ENCODE data around the gene IRF2BP1.
A peak's percentile ranks its signal among the peaks of the same experiment; 100 is the strongest.
"Not testable (repeated sequence)": the region's sequence is repeated elsewhere in the genome, so short reads cannot be mapped to it uniquely, and the experiment has no call there.

The IRF2BP1 gene

DNA sequence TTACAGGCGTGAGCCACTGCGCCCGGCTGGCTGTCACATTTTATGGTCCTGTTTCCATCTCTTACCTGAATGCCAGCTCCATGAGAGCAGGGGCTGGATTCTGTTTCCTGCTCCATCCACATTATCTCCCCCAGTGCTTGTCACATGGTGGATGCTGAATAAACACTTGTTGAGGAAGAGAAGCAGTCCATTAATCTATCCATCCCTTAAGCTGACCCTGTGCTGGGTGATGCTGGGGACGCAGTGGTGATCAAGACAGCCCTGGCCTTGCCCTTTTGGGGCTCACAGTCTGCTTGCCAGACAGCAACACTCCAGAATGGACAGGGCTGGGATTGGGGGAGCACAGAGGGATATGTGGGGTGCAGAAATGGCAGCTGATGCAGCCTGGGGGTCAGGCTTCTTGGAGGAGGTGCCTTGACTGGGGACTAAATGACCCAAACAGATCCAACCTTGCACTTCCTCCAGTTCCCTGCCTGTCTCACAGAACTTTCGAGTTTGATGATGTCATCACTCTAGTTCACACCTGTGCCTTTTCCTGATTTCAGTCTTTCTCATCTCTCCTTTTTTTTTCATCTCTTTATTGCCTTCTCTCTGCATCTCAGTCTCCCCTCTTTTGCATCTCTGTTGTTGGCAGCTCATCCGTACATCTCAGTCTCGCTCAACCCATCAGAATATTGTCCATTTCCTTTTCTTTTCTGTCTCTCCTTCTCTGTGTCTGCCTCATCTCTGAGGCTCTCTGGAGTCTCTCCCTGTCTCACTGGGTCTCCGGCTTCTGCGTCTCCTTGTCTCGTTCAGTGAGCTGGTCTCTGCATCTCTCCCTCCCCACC lies 4.6 kb downstream of the IRF2BP1 start:
- DNase-seq: peak in 1 of 2 experiments; percentile 18

- no peak for DNase-seq
Measured at GRCh38 chr19:45879971-45880370, 6.0 kb downstream of the IRF2BP1 start.

DNA sequence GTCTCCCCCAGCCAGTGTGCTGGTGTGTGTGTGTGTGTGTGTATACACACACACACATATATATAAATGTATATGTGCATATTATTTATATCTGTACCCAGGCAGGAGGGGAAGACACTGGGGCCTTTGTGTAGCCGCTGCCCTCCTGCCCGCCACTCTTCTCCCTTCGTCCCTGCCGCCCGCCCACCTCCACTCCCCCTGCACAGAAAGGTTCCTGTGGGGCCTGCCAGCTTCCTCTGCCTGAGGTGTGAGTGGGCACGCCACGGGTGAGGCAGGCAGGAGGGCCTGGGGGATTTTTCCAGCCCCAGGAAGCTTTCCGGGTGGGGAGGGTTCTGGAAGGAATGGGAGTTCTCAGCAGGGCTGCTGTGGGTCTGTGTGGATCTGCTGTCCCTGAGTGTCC lies 6.9 kb downstream of the IRF2BP1 start:
- no peak for DNase-seq

GRCh38 chr19:45878043-45878794 lies 7.7 kb downstream of the IRF2BP1 start:
- DNase-seq: no peak

- DNase-seq: no peak
Measured at GRCh38 chr19:45876411-45877197, 9.3 kb downstream of the IRF2BP1 start.

DNA sequence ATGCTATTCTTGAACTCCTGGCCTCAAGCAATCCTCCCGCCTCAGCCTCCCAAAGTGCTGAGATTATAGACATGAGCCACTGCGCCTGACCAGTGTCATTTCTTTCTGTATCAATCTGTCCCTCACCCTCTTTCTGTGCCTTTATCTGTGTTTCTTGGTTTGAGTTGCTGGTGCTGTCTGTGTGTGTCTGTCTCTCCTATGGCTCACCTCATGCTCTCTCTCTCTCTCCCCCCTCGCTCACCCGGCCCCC lies 9.9 kb downstream of the IRF2BP1 start:
- no peak for DNase-seq

DNA sequence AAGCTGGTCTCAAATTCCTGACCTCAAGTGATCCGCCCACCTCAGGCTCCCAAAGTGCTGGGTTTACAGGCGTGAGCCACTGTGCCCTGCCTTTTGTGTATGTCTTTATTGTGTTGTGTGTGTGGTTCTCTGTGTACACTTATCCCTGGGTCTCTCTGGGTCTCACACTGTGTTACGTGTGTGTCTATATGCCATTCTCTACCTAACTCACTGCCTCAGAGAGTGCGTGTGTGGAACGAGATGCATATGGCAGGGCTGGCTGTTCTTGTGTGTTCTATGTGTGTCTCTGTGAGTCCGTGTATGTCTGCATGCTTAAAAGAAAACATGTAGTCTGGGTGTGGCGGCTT lies 11.3 kb downstream of the IRF2BP1 start:
- no peak for DNase-seq

GRCh38 chr19:45873219-45873772 lies 12.6 kb downstream of the IRF2BP1 start:
- no peak for DNase-seq

- DNase-seq: no peak
Measured at GRCh38 chr19:45872095-45872919, 13.6 kb downstream of the IRF2BP1 start.

- no peak for DNase-seq
Measured at GRCh38 chr19:45870798-45871197, 15.1 kb downstream of the IRF2BP1 start.

DNA sequence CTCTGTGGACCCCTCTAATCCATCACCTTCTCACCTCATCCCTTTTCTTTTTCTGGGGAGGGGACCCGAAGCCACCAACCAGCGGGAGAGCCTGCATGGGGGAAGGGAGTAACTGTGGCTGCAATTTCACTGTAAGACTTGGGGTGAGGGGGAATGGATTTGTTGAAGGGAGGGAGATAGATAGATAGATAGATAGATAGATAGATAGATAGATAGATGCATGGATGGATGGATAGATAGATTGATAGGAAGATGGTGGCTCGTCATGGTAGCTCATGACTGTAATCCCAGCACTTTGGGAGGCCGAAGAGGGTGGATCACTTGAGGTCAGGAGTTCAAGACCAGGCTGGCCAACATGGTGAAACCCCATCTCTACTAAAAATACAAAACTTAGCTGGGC lies 18.7 kb downstream of the IRF2BP1 start:
- not testable (repeated sequence) for DNase-seq

- no peak for DNase-seq
Measured at GRCh38 chr19:45866400-45867176, 19.4 kb downstream of the IRF2BP1 start.

- DNase-seq: no peak
Measured at GRCh38 chr19:45865269-45865948, 20.5 kb downstream of the IRF2BP1 start.

DNA sequence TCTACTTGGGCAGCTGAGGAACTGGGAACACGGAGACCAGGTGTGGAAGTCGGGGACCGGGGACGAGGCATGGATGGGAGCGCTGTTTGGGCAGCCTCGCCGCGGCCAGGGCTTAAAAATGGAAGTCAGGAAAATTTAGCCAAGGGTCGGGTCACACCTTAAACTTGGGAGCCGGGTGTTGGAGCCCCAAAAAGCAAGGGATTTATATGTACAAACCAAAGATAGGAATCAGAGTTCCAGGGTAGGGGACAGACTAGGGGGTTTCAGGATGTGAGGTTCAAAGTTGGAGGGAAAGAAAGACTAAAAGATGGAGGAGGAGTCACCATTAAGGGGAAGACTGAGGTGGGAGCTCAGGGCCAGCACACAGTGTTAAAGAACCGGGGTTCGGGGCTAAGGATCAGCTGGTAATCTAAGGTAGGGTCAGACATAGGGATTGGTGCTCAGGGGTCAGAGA lies 21.3 kb downstream of the IRF2BP1 start:
- no peak for DNase-seq

DNA sequence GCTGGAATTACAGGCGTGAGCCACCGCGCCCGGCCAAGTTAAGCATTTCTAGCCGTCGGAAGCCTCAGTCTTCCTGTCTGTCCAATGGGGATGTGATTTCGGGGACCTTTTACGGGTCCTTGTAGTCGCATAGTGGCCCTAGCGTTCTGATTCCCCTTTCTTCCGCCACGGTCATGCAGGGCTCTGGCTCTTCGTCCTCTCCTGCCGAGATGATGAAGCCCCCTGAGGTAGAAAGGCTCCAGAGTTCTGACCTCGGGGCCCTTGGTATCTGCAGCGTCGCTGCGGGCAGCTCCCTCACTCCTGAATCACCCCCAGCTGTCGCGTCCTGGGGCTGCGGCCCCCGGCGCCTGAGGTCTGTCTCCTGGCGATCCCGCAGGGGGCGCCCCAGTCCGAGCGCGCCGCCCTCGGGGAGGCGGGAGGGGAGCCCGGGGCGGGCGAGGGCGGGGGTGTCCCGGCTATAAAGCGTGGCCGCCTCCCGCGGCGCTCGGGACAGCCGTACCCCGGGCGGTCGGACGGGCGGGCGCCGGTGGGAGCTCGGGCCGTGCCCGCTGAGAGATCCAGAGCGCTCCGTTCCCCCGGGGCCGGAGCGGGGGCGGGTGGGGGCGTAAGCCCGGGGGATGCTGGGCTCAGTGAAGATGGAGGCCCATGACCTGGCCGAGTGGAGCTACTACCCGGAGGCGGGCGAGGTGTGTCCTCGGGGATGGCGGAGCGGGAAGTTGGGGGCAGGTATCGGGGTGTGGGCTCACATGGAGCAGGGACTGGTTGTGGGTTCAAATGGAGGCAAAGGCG lies 21.9 kb downstream of the IRF2BP1 start, which contains the start of gene FOXA3:
TSS of gene FOXA3 (plus strand) at position 487 of the 789 bp plus-strand sequence. CDS start at position 618, 131 bp downstream.
- peak; percentile 28 to 59 for DNase-seq

DNA sequence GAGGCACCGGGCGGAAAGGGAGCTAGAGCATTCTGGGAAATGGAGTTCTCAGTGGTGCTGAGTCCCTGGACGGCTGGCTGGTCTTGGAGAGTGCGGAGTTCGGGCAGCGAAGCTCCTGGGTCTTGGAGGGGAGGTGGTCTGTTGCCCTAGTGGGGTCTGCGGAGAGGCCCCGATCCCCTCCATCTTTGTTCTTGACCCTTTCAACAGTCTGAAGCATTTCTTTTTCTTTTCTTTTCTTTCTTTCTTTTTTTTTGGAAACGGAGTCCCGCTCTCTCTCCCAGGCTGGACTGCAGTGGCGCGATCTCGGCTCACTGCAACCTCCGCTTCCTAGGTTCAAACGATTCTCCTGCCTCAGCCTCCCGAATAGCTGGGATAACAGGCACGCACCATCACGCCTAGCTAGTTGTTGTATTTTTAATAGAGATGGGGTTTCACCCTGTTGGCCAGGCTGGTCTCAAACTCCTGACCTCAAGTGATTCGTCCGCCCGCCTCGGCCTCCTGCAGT lies 22.6 kb downstream of the IRF2BP1 start:
- no peak for DNase-seq

DNA sequence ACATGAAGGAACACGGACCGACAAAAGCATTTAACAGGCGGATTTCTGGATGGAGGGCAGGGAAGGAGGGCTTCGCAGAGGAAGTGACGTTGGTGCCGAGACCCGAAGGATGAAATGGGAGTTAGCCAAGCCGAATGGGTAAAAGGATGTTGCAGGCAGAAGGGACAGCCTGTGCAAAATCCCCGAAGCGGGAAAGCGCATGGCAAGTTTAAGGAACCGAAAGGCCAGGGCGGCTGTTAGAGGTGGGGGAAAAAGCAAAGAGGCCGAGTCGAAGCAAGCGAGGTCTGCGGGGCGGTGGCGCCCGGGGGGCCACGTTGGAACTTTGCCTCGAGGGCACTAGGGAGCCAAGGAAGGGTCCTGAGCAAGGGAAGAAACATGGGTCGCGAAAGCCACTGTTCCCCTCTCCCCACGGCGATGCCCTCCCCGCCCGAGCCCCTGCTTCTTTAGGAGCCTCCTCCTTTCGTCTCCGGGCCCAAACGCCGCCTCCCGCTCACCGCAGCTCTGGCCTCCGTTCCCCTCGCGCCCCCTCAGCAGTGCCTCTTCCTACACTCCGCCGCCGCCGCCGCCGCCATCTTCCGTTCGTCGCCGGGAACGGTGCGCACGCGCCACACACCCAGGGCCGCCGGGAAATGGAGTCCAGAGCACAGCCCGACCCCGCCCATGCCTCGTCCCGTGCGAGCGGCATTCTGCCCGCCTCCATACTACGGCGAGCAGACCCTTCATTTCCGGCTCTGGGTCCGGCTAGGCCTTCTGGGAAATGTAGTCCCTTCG lies 23.2 kb downstream of the IRF2BP1 start, which contains the start of gene SYMPK:
TSS of gene SYMPK (minus strand) at position 584 of the 771 bp plus-strand sequence. CDS start 8,652 bp downstream, outside the sequence.
- peak; percentile 97 to 99 for DNase-seq

GRCh38 chr19:45862271-45862563 lies 23.7 kb downstream of the IRF2BP1 start:
- no peak for DNase-seq
